Measurements from ENCODE around the gene LYRM4.

Gene LYRM4

DNA sequence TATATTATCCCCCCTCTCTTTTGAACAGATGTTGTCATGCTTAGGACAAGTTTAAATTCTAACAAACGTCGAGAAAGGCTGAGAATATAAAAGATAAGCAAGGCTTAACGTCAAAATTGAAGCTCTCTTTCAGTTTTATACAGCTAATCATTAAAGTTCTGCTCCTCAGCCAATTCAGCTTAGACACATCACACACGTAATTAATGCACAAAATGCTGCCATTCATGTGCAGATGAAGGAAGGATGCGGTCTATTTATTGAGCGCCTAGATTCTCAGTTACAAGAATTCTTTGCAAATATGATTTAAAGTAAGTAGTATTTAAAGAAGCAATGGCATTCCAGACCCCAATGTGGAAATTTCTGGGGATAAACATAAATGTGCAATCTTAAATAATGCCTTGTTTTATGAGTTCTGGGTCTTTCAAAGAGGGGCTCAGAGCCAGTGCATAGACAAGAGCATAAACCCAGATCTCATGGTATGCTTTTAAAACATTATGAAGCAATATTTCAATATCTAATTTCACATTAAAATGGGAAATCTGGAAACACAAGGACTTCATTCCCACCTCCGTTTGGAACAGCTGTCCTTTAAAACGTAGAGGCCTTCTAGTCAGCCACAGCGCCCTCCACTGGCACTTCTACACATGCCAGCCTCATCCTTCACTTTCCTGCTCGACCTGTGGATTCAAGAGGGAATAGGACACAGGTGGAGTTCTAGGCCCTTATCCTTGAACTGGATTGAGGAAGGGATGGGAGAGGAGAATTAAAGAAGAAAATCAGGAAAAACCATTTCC lies 85.8 kb downstream of the LYRM4 start:
- DNase-seq (ENCODE audit: low spot score): peak; percentile 38

DNA sequence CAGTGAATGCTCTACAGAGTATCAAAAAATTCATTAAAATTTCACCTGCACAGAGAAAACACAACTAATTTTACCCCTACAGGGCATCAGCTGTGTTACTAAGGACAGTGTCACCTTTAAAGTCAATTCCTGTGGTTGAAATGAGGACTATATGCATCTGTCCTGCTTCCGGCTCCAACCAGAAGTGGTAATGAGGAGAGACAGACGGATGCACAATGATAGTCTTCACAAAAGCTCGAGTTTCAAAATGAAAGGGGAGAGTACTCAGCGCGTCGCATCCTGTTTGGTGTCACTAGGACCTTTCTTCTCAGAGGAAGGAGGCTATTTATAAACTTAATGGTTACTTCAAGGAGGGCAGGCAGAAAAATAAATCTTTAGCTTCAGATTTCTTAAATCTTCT lies 86.5 kb downstream of the LYRM4 start:
- DNase-seq (ENCODE audit: low spot score): peak; percentile 63

DNA sequence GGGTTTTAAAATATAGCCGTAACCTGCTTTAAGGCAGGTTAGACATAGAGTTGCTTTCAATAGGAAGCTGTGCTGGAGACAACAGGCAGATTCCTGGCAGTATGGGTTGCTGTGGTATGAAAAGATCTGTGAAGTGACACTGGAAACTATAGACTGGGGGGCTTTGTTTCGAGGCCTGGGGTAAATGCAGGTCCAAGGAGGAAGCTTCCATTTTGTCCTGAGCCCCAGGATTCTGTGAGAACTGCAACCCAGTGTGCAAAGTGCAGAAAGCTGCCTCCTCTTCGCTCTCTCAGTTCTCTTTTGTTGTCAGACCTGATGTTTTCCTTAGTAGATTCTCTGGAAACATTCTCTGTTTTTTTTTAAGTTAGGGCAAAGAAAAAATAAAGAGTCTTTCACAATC lies 86.9 kb downstream of the LYRM4 start:
- no peak for DNase-seq (ENCODE audit: low spot score)

DNA sequence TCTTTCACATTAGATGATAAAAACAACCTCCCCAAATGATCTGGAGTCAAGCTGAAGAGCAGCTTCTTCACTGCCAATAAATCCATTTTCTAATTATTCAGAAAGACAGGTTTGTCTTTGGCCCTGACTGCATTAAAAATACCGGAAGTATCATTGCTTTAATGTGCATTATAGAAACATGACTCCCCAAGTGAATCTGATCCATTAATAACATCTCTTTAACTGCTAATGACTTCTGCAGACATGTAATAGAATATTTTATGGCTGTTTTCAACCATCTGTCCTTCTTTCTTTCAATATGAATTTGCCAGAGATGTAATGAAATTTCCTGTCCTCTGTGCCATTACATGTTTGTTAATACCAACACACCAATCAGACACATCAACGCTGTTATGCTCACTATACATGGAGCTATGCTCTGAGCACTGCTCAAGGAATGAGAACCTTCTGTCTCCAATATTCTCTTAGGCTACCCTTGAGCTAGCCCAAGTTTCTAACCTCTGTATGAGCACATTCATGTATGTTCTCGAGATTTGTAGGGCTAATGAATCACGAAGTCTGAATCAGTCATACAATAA lies 87.8 kb downstream of the LYRM4 start:
- no peak for DNase-seq (ENCODE audit: low spot score)

DNA sequence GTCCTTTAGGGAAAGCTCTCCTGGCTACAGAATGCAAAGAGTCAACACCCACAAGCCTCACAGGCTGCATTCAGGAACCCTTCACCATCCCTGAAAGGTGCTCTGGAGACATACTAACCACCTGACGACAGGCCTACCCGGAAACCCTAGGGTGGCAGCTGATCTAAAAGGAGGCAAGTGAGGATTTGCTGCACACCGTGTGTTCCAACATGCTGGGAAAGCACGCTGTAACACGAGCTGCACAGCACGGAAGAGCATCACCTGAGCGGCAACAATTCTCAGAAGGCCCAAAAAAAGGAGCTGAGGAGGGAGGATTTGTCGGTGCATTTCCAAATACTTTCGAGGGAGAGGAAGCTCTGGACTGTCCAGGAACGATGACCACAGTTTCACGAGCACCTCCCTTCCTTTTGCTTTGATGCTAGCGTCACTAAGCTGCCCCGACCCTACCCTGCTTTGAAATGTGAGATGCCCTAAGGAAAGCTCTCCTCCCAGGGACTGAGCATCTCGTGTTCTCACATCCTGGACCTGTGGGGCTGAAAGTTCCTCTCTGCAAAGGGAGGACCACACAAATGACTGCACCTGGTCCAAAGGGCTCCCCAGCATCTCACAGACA lies 88.6 kb downstream of the LYRM4 start:
- DNase-seq (ENCODE audit: low spot score): no peak

DNA sequence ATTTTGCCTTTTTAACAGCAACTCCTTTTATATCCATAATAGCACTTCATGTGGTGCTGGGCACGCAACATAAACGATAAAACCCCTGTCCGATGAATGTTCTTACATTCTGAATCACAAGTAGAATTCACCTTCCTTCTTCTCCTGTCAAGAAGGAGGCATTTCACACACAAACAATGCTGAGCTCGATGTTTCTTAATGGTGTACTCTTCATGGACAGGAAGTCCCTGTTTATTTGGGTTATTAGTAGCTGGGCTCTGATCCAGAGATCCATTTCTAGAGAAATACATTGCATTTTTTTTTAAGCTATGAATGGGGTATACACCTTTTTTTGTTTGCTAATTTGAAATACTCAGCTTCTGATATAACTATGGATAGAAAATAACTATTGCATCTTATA lies 93.2 kb downstream of the LYRM4 start:
- DNase-seq (ENCODE audit: low spot score): no peak

DNA sequence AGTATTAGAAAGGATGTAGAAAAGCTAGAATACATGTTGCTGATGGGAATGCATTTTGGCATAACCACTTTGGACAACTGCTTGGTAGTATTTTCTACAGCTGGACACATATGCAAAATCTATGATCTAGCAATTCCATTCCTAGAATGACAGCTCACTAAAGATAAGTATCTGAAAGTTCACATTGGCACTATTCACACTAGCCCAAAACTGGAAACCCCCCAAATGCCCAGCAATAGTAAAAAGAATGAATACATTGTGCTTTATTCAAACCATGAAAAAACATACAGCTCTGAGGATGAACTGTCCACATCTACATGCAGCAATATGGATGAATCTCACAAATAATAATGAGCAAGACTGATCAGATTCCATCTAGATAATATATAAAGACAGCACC lies 96.7 kb downstream of the LYRM4 start:
- DNase-seq (ENCODE audit: low spot score): no peak

DNA sequence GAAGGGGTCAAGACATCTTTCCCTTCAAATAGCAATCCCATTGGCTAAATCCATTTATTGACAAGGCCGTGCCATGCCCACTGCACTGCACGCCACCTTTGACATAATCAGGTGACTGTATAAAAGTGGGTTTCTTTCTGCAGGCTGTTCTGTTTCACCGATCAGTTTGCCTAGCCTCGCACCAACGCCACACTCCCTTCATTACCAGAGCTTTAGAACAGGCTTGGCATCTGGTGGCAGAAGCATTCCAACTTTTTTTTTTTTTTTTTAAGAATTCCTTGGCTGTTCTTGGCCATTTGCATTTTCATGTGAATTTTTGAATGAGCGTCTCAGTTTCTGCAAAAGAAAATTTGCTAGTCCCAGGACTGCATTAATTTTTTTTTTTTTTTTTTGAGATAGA lies 97.5 kb downstream of the LYRM4 start:
- no peak for DNase-seq (ENCODE audit: low spot score)

DNA sequence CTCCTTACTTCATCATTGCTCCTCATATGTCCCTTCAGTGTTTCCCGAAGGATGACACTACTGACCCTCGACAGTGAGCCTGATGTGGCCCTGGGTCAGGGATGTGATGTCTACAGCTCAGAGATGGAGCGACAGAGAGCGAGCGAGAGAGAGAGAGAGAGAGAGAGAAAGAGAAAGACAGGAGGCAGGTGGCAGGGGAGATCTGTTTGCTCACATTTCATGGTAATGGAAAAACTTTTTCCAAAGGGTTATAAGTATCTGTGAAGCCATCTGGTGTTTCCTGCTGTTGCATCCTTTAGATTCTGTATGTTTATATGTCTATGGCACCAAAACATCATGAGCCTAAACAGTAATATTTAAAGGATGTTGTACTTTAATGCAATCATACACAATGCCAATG lies 98.4 kb downstream of the LYRM4 start:
- no peak for DNase-seq (ENCODE audit: low spot score)

DNA sequence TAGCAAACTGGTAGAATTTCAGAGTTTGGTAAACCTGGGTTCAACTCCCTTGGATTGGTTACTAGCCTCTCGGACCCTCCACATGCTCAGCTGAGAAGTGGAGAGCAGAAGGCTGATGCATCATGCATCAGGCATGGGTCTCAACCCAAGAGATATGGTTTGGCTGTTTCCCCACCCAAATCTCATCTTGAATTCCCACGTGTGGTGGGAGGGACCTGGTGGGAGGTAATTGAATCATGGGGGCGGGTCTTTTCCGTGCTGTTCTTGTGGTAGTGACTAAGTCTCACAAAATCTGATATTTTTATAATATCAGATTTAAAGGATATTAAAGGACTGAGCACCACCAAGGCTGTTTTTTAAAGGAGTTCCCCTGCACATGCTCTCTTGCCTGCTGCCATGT lies 100.5 kb downstream of the LYRM4 start:
- no peak for DNase-seq (ENCODE audit: low spot score)

DNA sequence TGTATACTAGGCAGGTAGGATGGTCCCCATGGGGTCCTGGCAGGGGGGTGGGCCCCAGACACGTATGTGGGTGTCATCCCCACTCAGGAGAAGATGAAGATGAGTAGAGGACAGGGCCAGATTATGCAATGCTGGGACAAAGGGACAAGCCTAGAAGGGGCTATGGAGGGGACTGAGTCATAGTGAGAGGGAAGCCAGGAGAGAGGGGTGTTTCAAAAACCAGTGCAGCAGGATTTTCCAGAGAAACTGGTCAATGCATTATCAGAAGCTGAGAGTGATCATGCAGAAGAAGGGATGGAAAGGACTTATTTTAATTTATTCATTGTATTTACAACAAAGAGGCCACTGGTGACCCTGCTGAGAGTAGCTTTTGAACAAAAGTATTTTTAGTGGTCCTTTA lies 101.6 kb downstream of the LYRM4 start:
- DNase-seq (ENCODE audit: low spot score): no peak

DNA sequence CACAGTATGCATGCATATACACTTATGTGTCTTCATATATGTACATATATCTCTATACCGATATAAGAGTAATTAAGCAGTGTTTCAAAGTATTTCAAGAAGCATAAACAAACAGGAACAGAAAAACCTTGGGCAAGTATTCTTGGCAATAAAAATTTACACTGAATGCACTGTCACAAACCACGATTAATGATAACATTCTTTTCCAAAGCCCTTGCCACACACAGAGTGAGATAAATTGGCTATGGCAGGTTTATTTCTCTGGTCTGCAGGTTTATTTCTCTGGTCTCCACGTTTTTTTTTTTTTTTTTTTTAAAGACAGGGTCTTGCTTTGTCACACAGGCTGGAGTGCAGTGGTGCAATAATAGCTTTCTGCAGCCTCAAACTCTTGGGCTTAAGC lies 102.6 kb downstream of the LYRM4 start:
- no peak for DNase-seq (ENCODE audit: low spot score)

DNA sequence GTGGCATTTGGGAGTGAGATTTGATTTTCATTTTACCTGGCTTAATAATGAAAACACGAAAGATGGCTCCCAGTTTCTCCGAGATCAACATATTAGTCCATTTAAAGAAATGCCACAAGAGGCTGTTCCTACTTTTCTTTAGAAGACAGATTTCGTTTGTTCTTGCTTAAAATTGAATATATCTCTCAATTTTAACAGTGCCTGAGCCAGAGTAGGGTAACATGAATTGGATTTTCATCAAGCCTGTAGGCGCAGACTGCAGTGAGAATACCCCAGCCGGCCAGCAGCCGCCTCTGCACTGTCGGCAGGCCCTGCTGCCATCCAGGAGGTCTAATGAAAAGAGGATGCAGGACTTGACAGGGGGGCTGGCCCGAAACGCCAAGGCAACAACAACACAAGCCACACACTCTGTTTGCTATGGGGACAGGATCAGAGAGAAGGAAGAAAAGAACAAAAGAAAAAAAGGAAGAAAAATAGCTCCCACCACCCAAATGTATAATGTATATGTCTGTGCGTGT lies 103.1 kb downstream of the LYRM4 start:
- no peak for DNase-seq (ENCODE audit: low spot score)

DNA sequence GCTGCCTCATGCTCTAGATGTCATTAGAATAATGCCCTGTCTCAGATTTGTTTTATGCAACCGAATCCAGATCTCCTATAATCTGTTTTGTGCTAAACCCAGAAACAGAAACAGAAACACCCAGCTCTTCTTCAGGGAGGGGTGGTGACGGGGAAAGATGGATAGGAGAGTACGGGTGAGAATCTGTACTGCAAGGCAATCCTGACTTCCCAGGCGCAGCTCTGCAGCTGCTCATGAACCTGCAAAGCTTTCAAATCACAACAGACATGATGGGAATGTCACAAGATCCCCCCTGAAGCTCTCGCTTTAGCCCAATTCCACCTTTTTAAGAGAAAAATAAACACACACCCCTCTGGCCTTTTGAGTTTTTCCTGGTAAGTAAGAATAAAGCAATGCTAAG lies 104.1 kb downstream of the LYRM4 start:
- DNase-seq (ENCODE audit: low spot score): no peak

DNA sequence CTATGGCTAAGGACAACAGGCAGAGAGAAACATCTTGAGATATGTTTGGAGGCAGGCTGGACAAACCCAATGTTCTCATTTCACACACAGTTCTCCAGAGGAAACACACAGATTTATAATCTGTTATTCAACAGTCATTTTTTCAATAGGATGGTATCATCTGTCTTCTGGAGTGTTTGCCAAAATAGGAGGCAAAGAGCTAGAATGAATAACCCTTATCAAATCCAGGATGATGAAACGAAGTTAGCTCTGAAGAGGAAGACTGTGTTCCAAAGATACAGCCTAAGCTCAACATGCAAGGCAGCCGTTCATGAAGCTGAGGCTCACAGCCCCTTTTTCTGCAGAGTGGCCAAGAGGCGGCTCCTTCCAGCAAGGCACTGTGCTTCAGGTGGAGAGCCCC lies 104.8 kb downstream of the LYRM4 start:
- no peak for DNase-seq (ENCODE audit: low spot score)

DNA sequence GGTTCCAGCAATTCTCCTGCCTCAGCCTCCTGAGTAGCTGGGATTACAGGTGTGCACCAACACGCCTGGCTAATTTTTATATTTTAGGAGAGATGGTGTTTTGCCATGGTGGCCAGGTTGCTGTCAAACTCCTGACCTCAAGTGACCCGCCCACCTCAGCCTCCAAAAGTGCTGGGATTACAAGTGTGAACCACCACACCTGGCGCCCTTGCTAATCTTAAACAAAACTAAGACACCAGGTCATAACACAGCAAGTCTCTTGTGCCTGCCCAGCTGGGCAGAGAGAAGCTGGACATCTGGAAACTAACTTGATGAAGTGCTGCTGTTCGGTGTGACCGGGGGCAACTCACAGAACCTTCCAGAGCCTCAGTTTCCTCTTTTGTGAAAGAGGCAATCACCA lies 107.6 kb downstream of the LYRM4 start:
- no peak for DNase-seq (ENCODE audit: low spot score)

DNA sequence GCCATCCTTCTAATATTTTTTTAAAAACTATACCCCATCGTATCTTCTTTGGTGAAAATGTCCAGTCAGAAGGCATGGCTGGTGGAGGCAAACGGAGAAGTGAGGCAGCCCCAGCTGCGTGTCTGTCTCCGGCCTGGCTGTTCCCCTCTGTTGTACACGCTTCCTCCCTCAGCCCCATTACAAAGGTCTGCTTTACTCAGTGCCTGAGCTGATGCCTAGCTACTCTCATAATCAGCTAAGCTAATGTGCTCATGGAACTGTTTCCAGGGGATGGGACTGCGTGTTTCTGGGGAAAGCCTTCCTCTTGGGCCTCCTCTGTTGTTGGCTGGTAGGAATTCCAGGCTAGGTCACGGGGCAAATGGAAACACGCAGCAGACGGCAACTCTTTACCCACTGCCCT lies 108.3 kb downstream of the LYRM4 start:
- no peak for DNase-seq (ENCODE audit: low spot score)

DNA sequence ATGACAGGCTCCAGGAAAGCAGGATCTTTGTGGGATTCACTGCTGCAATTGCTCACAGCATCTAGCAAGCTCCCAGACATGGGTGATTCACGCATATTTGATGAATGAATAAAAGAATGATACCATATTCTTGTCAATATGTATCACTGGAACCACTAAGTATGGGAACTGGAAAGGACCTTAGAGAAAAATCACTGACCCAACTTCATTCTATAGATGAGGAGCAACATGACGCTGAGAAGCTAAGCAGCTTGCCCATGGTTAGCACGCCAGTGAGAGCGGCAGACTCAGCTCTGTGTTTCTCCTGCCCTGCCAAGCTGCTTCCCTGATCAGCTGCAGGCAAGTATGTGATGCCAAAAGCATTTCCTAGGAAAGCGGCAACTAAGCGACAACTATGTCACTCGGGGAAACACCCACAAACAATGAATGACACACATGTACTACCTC lies 108.8 kb downstream of the LYRM4 start:
- peak; percentile 40 for DNase-seq (ENCODE audit: low spot score)

DNA sequence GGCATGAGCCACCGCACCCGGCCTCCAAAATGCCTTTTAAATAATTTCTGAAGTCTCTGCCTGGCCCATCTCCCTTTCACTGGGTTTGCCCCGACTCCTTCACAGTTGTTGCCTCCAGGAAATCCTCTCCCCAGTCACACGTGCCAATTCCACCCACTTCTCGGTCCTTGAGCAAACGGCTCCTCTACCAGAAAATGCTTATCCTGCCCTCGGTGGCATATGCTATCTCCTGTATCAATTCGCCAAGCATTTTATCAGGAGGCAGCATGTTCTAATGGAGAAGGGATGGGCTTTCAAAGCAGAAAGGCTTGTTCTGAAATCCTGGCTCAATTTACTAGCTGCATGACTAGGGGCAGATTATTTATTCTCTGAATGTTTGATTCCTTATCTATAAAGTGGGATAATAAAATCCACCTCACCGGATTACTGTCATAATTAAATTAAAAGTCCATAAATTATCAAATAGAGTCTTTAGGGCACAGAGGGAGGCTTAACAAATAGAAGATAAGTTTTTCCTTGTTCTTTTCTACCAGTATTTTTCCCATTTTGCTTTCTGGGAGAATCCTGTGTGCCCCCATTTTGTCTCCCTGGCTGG lies 109.3 kb downstream of the LYRM4 start:
- DNase-seq (ENCODE audit: low spot score): no peak

DNA sequence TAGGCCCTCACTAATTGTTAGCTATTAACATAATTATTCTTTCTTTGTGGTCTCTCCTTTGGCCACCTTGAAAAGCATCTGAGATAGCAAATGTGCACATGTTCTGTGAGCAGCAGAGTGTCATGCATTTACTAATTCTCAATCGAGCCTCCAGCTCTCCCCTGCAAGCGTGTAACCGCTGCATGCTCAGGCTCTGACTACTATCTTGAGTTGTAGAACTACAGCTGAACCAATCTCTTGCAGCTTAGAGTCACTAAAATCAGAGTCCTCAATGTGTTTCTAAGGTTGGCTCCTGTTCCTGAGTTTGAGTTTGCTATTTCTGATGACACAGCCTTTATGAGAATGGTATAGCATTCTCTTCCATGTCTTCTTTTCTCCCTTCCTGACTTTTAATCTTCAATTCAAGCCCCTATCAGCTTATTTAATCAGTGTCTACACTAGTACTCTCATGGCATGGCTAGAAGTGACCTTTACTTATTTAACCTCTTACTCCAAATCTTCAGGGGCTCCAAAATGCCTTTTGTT lies 110.1 kb downstream of the LYRM4 start:
- DNase-seq (ENCODE audit: low spot score): no peak

DNA sequence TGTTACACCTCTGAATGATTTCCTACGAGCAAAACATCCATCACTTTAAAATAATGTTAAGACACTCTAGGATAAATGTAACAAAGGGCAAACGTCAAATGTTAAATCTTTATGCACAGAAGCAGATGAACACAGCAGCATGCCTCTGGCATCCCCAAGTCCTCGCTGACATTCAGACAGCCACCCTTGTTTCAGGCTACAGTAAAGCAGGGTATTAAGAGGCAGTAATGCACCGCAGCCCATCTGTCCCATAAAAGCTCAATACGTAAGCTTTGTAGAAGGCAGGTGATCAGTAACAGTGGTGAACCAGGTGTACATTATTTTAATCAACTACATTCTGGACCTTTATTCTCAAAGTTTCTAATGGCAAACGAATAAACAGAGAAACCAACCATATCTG lies 110.9 kb downstream of the LYRM4 start:
- DNase-seq (ENCODE audit: low spot score): no peak

DNA sequence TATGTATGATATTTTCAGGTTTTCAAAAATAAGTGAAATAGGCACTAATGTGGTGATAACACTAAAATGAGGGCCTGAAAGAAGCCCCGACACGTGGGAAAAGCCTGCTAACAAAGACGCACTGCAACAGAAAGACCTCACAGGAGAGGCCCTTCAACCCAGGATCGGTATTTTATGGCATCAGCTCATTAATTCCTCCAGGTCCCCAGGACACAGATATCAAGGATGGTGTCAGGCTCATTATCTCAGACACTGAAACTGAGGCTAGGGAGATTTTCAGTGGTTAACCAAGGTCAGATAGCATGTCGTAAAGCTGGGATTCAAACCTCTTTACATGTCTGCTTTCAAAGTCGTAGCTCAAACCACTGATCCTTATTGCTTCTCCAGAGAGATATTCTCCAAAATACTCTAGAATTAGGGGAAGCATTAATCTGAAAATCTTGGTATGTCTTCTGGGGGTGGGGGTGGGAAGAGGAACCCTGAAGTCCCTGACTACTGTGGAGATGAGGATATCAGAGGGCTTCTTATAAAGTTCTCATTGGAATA lies 111.5 kb downstream of the LYRM4 start:
- DNase-seq (ENCODE audit: low spot score): no peak
